CD4-positive, alpha-beta T cell treated with Interleukin-4 for 4 hours (primary cell): Measurements from ENCODE around the gene CCDC148.
A peak's percentile ranks its signal among the peaks of the same experiment; 100 is the strongest.

Experiments
- DNase-seq: peaks from one replicate; pipeline ENCODE4 v3.0.0-alpha.2; 2020

Gene CCDC148

DNA sequence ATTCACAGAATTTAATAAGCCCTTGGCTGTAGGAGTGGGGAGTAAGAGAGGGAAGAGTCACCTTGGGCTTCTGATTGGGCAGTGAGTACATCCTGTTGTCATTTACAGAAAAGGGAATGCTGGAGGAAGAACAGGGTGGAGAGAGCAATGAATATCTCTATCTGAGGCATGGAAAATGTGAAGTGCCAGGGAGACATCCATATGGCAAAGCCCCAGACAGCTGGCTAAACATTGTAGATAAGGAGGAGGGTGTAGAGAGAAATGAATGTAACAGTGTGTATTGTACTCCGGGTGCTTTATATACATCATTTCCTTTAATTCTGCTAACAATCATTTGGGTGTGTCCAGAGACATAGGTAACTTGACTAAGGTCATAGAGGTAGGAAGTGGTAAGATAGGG is 251.3 kb downstream of the CCDC148 start:
- no peak for DNase-seq

- no peak for DNase-seq
Measured at GRCh38 chr2:158204741-158205165, 251.8 kb downstream of the CCDC148 start.

DNA sequence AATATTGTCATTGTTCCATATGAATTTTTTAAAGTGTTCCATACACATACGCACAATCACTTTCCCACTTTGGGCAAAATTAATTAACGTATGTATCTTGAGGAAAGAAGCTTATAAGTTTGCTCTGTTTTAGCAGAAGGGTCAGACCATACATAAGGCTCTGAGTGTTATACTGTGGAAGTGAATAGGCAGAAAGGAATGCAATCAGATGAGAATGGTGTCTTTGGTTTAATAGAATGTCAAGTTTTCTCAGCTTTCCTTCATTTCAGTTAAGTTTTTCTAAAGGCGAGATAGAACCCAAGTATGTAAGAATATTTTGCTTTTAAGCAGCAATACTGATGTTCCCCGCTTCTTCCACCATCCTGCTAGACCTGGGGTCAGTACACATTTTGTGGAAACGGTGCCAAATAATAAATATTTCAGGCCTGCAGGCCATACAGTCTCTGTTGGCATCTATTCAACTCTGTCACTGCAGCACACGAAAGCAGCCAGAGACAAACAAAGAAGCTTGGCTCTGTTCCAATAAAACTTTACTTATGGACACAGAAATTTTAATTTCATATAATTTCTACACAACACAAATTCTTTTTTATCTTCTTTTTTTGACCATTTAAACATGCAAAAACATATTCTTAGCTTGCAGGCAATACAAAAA is 254.3 kb downstream of the CCDC148 start:
- no peak for DNase-seq

- DNase-seq, result no peak
Measured at GRCh38 chr2:158199928-158200650, 256.5 kb downstream of the CCDC148 start.

GRCh38 chr2:158197940-158198339 is 258.6 kb downstream of the CCDC148 start:
- no peak for DNase-seq

DNA sequence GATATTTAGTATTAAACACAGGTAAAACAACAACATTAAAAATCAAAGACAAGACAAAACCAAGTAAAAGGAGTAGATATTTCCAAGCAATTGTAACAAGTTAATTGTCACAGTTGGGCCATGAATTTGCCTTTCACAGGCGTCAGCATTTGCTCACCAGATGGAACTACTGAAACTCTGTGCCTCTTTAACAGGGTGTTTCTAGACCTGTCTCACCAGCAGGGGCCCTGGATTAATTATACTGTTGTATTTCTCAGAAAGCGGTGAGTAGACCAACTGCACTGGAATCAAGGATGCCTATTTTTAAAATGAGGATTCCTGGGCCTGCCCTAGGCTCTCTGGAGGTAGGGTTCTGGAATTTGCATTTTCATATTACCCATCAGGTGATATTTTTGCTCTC is 262.3 kb downstream of the CCDC148 start:
- DNase-seq, result no peak

DNA sequence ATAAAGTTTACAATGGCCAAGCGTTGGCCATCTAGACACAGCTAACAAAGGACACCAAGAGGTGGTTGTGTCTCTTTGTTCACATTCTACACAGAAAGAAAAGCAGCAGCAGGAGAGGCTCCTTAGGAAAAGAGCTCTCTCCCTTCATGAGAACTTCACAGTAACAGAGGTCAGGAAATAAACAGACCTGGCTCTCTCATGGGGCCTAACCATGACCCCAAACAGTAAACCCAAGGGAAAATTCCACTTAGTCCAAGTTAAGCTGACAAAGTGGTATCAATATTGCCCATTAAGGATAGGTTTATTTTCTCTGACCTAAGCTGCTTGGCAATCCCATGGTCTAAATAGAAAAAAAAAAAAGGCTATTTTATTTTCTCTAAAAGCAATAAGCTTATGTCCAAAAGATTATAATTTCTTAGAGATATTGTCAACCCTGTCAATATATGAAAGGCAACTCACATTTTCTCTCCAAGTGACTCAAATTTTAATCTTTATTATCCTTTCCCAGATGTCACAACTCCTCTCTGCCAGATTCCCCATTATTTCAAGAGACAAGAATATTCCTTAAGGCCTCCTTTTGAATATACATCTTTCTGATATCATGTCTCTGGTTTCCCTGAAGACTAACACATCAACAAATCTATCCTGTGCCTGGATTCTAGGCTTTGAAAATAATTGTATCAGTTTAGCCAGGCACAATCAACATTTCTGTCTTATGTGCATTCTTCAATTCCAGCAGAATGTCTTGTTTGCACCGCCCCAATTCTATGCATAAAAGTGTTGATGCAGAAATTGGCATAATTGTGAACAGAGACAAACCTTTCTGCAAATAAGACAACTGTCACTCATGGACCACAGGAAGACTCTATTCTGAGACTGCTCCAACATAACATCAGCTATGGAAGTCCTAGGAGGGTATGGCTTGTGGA is 263.8 kb downstream of the CCDC148 start:
- no peak for DNase-seq

DNA sequence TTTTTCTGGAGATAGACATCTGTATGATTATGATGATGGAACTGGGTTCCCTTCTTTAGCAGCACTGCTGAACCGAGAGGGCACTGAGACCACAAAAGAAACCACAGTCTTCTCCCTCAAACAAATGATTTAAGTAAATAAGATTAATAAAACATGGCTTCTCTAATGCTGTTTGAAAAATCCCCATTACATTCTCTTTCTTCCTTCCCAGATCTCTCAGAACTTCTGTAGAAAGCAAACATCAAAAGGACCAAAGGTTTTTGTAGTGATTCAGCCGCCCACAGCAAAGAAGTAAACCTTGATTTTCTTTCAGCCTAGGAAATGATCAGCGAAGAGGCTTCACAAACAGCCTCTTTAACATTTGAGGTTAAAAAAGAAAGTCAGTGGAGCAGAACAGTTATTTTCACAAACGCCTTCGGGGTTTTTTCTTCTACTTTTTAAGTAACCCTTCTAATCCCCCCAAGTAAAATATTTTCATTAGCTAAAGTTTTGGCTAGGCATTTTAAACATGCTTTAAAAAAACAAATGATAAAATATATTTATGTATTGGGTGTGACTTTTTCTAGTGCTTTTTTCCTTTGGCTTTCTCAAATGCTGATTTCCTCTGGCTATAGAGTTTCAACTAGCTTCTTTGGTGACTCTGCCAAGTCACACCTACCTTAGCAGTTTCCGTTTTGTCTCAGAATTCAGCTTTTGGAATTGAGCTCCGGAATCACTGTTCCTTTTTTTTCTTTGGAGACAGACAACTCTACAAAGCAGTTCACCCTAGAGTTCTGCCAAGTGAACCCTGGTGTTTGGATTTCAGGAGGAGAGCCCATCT is 265.3 kb downstream of the CCDC148 start:
- DNase-seq, result peak; percentile 54

GRCh38 chr2:158189526-158189925 is 267.0 kb downstream of the CCDC148 start:
- no peak for DNase-seq

DNA sequence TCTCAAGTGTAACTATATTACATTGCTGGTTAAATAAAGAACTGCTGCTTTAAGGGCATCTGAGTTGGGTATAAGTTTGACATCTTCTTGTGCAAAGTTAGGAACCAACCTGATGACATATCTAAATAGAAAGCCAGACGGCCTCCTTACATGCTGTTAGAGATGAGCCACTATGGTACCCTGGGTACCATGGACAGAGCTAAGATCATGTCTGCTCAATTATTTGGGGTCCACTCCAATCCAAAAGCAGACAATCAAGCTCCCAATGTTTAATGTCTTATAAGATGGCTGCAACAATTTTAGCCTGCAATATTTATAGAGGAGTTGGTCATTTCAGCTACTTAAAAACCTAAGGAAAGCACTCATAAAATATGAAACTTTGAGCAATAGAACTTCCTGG is 268.6 kb downstream of the CCDC148 start:
- no peak for DNase-seq

GRCh38 chr2:158184556-158185343 is 271.8 kb downstream of the CCDC148 start:
- no peak for DNase-seq

DNA sequence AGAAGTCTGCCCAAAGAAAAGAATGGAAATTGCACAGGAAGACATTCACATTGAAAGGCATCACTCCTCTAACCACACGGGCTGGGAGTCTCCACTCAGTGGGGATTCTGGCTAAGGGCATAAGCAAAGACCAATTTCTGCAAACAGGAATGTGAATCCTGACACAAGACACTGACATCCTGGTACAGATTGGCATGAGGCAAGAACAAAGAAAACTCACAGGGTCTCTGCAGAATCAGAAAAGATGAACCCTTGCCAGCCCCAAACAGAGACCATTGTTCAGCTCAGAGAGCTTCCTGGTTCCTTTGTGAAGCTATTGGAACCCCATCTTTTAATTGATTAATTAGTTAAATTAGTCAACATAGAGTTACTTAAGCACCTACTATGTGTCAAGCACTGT is 272.6 kb downstream of the CCDC148 start:
- no peak for DNase-seq

DNA sequence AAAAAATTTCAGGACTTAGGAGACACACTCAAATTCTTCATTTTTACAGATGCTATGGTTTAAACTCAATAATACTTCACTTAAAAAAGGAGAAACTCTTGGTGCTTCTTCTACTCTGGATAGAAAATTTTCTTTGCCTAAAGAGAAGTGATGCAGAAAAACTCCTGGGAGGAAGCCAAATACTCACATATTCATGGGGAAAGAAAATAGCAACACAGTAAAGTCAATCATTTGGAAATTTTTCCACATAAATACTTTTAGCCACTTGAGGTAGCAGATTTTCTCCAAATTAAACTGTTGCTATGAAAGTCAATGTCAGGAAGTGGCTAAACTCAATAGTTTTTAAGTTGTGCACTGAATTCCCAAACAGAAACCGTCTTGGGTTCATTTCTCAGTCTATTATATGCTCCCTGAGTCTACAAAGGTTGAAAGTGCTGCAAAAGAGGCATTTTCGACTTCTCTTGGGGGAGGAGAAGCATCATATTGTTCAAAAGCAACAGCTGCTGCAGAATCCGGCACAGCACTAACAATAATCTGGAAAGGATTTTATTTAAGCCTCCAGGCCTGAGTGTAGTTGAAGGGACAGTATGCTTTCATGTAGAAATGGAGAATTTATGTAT is 273.8 kb downstream of the CCDC148 start:
- no peak for DNase-seq

DNA sequence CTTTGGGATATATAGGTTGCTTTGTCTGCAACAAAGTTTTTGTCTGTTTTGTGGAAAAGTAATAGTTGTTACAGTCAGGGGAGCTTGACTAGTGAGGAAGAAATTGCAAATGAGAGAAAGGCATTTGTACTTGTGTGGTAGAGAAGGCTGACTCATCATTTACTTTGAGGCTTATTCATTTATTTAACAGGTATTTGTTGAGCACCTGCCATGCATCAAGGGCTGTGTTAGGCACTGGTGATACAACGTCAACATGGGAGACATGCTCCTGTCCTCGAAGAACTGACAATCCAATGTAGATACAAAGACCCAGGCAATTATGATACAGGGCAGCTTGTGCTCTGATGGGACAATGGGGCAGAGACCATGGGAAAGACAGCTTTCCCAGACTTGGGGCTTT is 275.4 kb downstream of the CCDC148 start:
- no peak for DNase-seq

DNA sequence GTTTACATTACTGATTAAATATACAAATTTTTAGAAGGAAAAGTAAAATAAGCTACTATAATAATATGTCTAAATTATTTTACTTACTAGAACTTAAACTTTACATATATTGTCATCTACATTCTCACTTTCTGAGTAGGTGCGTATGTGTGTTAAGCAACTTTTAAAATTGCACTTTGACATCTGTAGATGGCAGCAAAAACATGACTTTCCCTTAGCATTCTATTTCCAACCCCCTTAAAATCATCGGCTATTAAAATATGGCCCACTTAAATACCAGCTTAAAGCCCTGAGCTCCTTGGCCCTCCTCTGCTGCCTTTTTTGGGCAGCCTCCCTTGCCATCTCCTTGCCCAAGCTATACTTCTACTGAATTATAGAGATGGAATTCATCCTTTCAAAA is 276.9 kb downstream of the CCDC148 start:
- peak; percentile 2 for DNase-seq

DNA sequence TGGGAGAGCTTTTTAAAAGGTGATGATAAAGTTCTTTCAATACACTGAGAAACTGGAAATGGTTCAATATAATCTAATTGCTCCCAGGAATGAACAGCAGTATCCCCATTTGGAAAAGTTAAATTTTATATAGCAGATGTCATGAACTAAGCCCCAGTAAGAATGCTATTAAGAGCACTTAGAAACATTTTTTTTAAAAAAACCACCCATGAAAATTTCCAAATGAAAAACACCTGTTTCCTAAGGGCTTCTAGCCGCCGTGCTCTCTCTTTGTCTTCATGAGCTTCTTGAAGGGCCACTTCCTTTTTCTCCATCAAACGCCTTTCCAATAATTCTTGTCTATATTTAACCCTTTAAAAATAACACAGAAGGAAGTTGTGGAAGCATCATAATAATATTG is 277.9 kb downstream of the CCDC148 start:
- no peak for DNase-seq

DNA sequence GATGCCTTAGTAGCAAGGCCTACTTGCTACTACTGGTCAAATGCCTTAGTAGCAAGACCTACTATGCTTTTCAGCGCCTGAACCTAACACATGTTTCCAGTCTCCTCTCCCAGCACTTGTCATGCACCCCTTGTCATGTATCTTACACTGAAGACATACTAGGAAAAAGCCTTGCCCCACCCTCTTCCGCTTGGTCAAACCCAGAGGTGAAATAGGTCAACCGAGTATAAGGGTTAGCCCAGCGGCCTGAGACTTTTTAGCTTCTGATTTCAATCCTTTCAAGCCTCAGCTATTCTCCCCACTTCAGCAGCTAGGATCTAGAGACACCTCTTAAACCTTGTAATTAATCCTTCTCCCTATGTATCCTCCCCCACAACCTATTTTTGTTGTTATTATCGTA is 281.6 kb downstream of the CCDC148 start:
- no peak for DNase-seq

- DNase-seq, result no peak
Measured at GRCh38 chr2:158174495-158174894, 282.1 kb downstream of the CCDC148 start.

DNA sequence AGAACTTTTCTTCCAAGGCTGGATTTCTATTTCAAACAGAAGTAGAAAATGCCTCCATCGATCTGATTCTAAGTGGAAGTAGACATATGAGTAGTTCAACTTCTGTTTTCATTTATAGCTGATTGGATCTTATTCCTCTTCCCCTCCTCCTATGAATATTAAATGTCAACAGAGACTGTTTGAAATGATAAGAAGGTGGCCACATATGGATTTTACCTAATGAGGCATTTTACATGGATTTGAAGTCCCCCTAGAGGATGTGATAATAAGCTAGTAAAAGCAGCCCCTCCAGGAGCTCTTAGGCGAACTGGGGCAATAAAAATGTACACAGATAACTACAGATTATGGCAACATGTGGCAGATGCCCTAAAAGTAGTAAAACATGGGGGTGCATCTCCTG is 283.8 kb downstream of the CCDC148 start:
- DNase-seq, result no peak

- no peak for DNase-seq
Measured at GRCh38 chr2:158154596-158154995, 302.0 kb downstream of the CCDC148 start.

- no peak for DNase-seq
Measured at GRCh38 chr2:158153270-158154015, 303.1 kb downstream of the CCDC148 start.
